Peyer's patch (tissue), 4 donors: ENCODE measurements around the gene GTPBP2. TPM values are rescaled to one million over a fixed set of nuclear protein-coding genes. Genes with fewer than 3 reads are reported as not detected.

Source experiments
- total RNA-seq, 4 donors: library from RNA; depleted of rRNA; stranded (reverse); fragments of >200 nt; gene quantifications; one replicate each; pipeline ENCODE4 v1.1.0, GENCODE V29; 2016

The GTPBP2 gene
- total RNA-seq, 4 donors from 2014 or later = 73.4 to 118 (median 88.4) TPM

Other genes with a start within 250 kb of the GTPBP2 start
- 10 to 100 TPM; 30.3 to 75.2 (median 48.2) TPM for gene ABCC10, start 201.7 kb downstream of the GTPBP2 start, total RNA-seq
- gene DLK2, start 173.7 kb downstream of the GTPBP2 start, total RNA-seq = not detected
- gene TJAP1, start 151.7 kb downstream of the GTPBP2 start, total RNA-seq = 10 to 100 TPM; 21.4 to 58.6 (median 45.7) TPM
- 1 to 10 TPM in 1 of 4 donors, not detected in 3; 3.3 TPM for gene LRRC73, start 118.9 kb downstream of the GTPBP2 start, total RNA-seq
- gene YIPF3, start 112.3 kb downstream of the GTPBP2 start, total RNA-seq = 100 to 1,000 TPM in 2 of 4 donors, 10 to 100 TPM in 2; 78.3 to 165 (median 108) TPM
- gene POLR1C, start 112.2 kb downstream of the GTPBP2 start, total RNA-seq = 10 to 100 TPM in 3 of 4 donors, 1 to 10 TPM in 1; 8.6 to 29.7 (median 16.5) TPM
- gene XPO5, start 53.2 kb downstream of the GTPBP2 start, total RNA-seq = 10 to 100 TPM; 17.3 to 55.3 (median 27.8) TPM
- 10 to 100 TPM in 2 of 4 donors, 1 to 10 TPM in 2; 7.1 to 12.6 (median 10.2) TPM for gene POLH, start 53.1 kb downstream of the GTPBP2 start, total RNA-seq
- 10 to 100 TPM; 32.2 to 72.0 (median 58.0) TPM for gene MAD2L1BP, start 6.6 kb upstream of the GTPBP2 start, total RNA-seq
- 1 to 10 TPM in 1 of 4 donors, not detected in 3; 1.7 TPM for gene RSPH9, start 15.8 kb upstream of the GTPBP2 start, total RNA-seq
- 10 to 100 TPM; 41.1 to 64.4 (median 52.4) TPM for gene MRPS18A, start 58.5 kb upstream of the GTPBP2 start, total RNA-seq
- 100 to 1,000 TPM; 202 to 663 (median 418) TPM for gene VEGFA, start 140.9 kb upstream of the GTPBP2 start, total RNA-seq